Endodermal cell (in vitro differentiated cells): ENCODE measurements around the gene CRABP2. TPM values are rescaled to one million over a fixed set of nuclear protein-coding genes. Genes with fewer than 3 reads are reported as not detected.
A peak's percentile ranks its signal among the peaks of the same experiment; 100 is the strongest.

Experiments
- DNase-seq: peaks from one replicate; pipeline ENCODE4 v3.0.0-alpha.2; 2017
- H3K27ac ChIP-seq: 2 replicates; pipeline ENCODE4 v1.5.1; 2013; ENCODE audit warnings: mild to moderate bottlenecking, low read depth, low read length, moderate library complexity
- H3K27me3 ChIP-seq: 2 replicates; pipeline ENCODE4 v1.6.1; 2013; ENCODE audit warnings: mild to moderate bottlenecking, low read length, moderate library complexity; ENCODE audit not compliant: insufficient read depth, control insufficient read depth, poor library complexity, severe bottlenecking
- H3K36me3 ChIP-seq: 2 replicates; pipeline ENCODE4 v1.7.0; 2013; ENCODE audit warnings: mild to moderate bottlenecking, low read length, moderate library complexity; ENCODE audit not compliant: control insufficient read depth, insufficient read depth
- H3K4me1 ChIP-seq: one replicate; pipeline ENCODE4 v1.7.0; 2013; ENCODE audit warnings: low read length; ENCODE audit not compliant: control insufficient read depth, insufficient read depth
- H3K4me3 ChIP-seq: 2 replicates; pipeline ENCODE4 v1.5.1; 2013; ENCODE audit warnings: mild to moderate bottlenecking, low read length, moderate library complexity
- H3K9ac ChIP-seq: 2 replicates; pipeline ENCODE4 v1.6.1; 2013; ENCODE audit warnings: mild to moderate bottlenecking, low read length, moderate library complexity; ENCODE audit not compliant: poor library complexity, severe bottlenecking; ENCODE audit errors: extremely low read depth
- H3K9me3 ChIP-seq: 2 replicates; pipeline ENCODE4 v1.6.1; 2013; ENCODE audit warnings: mild to moderate bottlenecking, low read length, moderate library complexity; ENCODE audit not compliant: control insufficient read depth
- H3K27ac Mint-ChIP-seq: 2 replicates; pipeline ENCODE4 v1.8.0; 2020; ENCODE audit warnings: mixed read lengths
- H3K27me3 Mint-ChIP-seq: 2 replicates; pipeline ENCODE4 v1.8.0; 2021; ENCODE audit warnings: mild to moderate bottlenecking, mixed read lengths; ENCODE audit not compliant: insufficient read depth
- H3K36me3 Mint-ChIP-seq: 2 replicates; pipeline ENCODE4 v1.8.0; 2020; ENCODE audit warnings: low read depth, mixed read lengths
- H3K4me1 Mint-ChIP-seq: 2 replicates; pipeline ENCODE4 v1.8.0; 2020; ENCODE audit warnings: mixed read lengths
- H3K4me3 Mint-ChIP-seq: 2 replicates; pipeline ENCODE4 v1.8.0; 2020; ENCODE audit warnings: mild to moderate bottlenecking, moderate library complexity, mixed read lengths
- H3K9me3 Mint-ChIP-seq: 2 replicates; pipeline ENCODE4 v1.8.0; 2020; ENCODE audit warnings: mild to moderate bottlenecking, mixed read lengths
- CTCF ChIP-seq: fragments of 200-600 bp; sonication (generic); conservative IDR thresholded peaks from 2 replicates; pipeline ENCODE4 v1.5.0; 2021; ENCODE audit warnings: antibody characterized with exemption, mild to moderate bottlenecking
- WGBS, 2 experiments: methylation state at CpG; one replicate each; pipeline versions ENCODE4 v1.1.5 to v1.1.7; 2013; ENCODE audit warnings: missing lambda C conversion rate in 2 of 2, mixed read lengths in 1 of 2; ENCODE audit not compliant: insufficient coverage in 1 of 2, insufficient read length in 1 of 2; 5-methylcytosine and 5-hydroxymethylcytosine counted together
- total RNA-seq, 2 donors: library from RNA; stranded (reverse); fragmentation: NEBNext Ultra II Directional in 1 of 2; extraction: Animal tissue kit (Norgen Biotek cat#: 25700) in 1 of 2; gene quantifications; 2 replicates in 1 of 2; 3 replicates in 1 of 2; pipeline ENCODE4 v1.2.1, GENCODE V29; 2021

CRABP2 gene
- total RNA-seq, 2 donors from 2014 or later = 243 to 780 TPM

- 0% methylated on average over 23 to 68 of the region's 68 CpGs for WGBS, 2 experiments
- Histone ChIP-seq H3K4me1 (peaks cover 27% of the 10 kb centered on the region), H3K27ac (peak overlapping the region; percentile 93), H3K9ac (peak overlapping the region; percentile 96), H3K36me3 (peaks cover 16% of the 10 kb centered on the region), H3K9me3 (no peaks in the 10 kb centered on the region), H3K27me3 (no peaks in the 10 kb centered on the region), H3K4me3 (peak overlapping the region; percentile 92)
- Mint-ChIP-seq H3K27me3 (no peaks in the 10 kb centered on the region), H3K27ac (peak overlapping the region; percentile 96), H3K36me3 (no peaks in the 10 kb centered on the region), H3K4me1 (peaks cover 35% of the 10 kb centered on the region), H3K9me3 (no peaks in the 10 kb centered on the region), H3K4me3 (peak overlapping the region; percentile 88)
- no peak for TF ChIP-seq CTCF
- peak; percentile 99 for DNase-seq
Measured at GRCh38 chr1:156751757-156752481, 46.5 kb upstream of the CRABP2 start.

- Mint-ChIP-seq H3K4me3 (peak within 1 kb of the TSS; percentile 88), H3K27ac (peak within 1 kb of the TSS; percentile 98), H3K36me3 (no peaks in the 10 kb centered on the region), H3K4me1 (peaks cover 38% of the 10 kb centered on the region), H3K27me3 (no peaks in the 10 kb centered on the region), H3K9me3 (no peaks in the 10 kb centered on the region)
- TF ChIP-seq CTCF = no peak
- peaks cover 27% of the 10 kb centered on the region for H3K4me1 ChIP-seq
- 0% methylated on average over 11 to 48 of the region's 48 CpGs for WGBS, 2 experiments
- H3K36me3 ChIP-seq = peaks cover 18% of the 10 kb centered on the region
- no peaks in the 10 kb centered on the region for H3K27me3 ChIP-seq
- no peak for DNase-seq
- peak within 1 kb of the TSS; percentile 96 for H3K9ac ChIP-seq
- no peaks in the 10 kb centered on the region for H3K9me3 ChIP-seq
- H3K4me3 ChIP-seq = peak within 1 kb of the TSS; percentile 96
- peak within 1 kb of the TSS; percentile 93 for H3K27ac ChIP-seq
Measured at GRCh38 chr1:156751451-156751756, 46.0 kb upstream of the CRABP2 start, which contains the start of gene HDGF. TSS of gene HDGF (minus strand) at chr1:156751675. CDS start at chr1:156751429, 246 bp downstream.

- Histone ChIP-seq H3K27me3 (no peaks in the 10 kb centered on the region), H3K4me1 (peaks cover 32% of the 10 kb centered on the region), H3K9me3 (no peaks in the 10 kb centered on the region), H3K27ac (peak overlapping the region; percentile 68), H3K36me3 (peaks cover 23% of the 10 kb centered on the region), H3K4me3 (peak overlapping the region; percentile 96), H3K9ac (peak overlapping the region; percentile 88)
- no peaks in the 10 kb centered on the region for H3K9me3 Mint-ChIP-seq
- H3K36me3 Mint-ChIP-seq = peaks cover 2% of the 10 kb centered on the region
- DNase-seq = peak; percentile 82
- H3K4me3 Mint-ChIP-seq = peak overlapping the region; percentile 88
- peaks cover 43% of the 10 kb centered on the region for H3K4me1 Mint-ChIP-seq
- H3K27me3 Mint-ChIP-seq = no peaks in the 10 kb centered on the region
- peak; percentile 24 for TF ChIP-seq CTCF
- peak overlapping the region; percentile 98 for H3K27ac Mint-ChIP-seq
- 0% methylated on average over 14 to 64 of the region's 64 CpGs for WGBS, 2 experiments
Measured at GRCh38 chr1:156750711-156751450, 45.5 kb upstream of the CRABP2 start.
